Activated CD4-positive, alpha-beta T cell treated with anti-CD3 and anti-CD28 coated beads, Interleukin-2, Interleukin-4, amounts not matched to agents 100 ng/mL and 50 ng/mL, durations not matched to agents 16 hours and 8 hours (primary cell): ENCODE data around the gene ZSCAN22.
A peak's percentile ranks its signal among the peaks of the same experiment; 100 is the strongest.
"Not testable (repeated sequence)": the region's sequence is repeated elsewhere in the genome, so short reads cannot be mapped to it uniquely, and the experiment has no call there.

Source experiments
- DNase-seq: peaks from one replicate; pipeline ENCODE4 v3.0.0-alpha.2; 2020; ENCODE audit warnings: low spot score

ZSCAN22 gene

DNA sequence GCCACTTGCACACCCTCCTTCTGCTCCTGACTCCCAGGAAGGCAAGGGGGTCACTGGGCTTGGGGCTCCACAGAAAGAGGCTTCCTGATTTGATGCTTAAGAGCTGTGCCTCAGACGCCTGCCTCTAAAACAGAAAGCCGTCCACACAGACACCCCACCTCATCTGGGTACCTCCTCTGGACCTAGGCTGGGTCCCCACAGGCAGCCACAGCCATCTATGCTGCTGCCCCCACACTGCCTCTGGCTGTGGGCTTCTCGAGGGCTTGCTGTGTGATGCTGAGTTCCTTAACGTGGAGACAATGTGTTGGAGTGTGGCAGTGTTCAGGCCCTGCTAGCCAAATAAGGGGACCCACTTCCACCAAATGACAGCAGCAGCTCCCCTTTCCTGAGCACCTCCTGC is 8.5 kb upstream of the ZSCAN22 start:
- DNase-seq = no peak

- DNase-seq = no peak
Observed at GRCh38 chr19:58319241-58319640, 7.6 kb upstream of the ZSCAN22 start.

- DNase-seq = no peak
Observed at GRCh38 chr19:58325311-58326022, 1.3 kb upstream of the ZSCAN22 start.

GRCh38 chr19:58326501-58326913 is 287 bp upstream of the ZSCAN22 start:
- no peak for DNase-seq

DNA sequence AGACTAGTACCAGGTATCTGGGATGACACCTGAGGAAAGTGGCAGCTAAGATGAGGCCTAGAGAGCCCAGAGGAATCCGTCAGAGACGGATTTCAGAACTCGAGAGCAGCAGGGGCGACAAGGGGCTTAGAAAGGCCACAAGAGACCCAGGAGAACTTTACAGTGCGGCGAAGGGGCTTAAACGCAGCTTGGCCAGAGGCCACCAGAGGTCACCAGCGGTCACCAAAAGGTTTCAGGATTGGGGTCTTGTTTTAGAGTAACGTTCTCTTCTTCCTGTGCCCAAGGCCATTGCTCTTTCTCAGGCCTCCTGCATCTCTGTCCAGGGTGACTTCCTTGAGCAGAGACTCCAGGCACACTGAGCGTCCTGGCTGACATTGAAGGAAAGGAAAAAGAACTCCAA is 2.2 kb downstream of the ZSCAN22 start:
- no peak for DNase-seq

DNA sequence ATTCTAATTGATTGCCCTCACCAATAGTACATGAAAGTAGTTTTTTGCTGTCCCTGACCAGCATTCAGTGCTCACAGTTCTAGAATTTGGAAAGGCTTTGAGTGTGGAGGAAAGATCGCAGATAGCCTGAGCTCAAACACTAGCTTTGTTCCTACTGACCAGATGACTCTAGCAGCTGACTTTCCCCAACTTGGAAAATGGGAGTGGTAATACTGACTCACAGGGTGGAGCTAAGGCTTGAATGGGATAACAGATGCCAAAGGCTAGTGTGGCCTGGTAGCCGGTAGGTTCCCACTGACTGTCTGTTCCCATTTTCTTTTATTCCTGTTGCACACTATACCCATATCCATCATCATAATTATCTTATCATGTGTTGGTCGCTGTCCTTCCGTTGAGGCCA is 3.7 kb downstream of the ZSCAN22 start:
- no peak for DNase-seq

- no peak for DNase-seq
Observed at GRCh38 chr19:58332697-58333096, 5.9 kb downstream of the ZSCAN22 start.

DNA sequence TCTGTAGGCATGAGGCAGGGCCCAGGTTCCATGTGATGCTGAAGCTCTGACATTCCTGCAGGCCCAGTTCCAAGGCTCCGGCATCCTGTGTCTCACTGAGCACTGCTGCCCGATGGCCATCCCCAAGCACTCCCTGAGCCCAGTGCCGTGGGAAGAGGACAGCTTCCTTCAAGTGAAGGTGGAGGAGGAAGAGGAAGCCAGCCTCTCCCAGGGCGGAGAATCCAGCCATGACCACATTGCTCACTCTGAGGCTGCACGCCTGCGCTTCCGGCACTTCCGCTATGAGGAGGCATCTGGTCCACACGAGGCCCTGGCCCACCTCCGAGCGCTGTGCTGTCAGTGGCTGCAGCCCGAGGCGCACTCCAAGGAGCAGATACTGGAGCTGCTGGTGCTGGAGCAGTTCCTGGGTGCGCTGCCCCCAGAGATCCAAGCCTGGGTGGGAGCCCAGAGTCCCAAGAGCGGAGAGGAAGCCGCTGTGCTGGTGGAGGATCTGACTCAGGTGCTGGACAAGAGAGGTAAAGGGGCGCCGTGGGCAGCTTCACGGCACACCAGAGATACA is 8.0 kb downstream of the ZSCAN22 start:
- DNase-seq = no peak

- DNase-seq = no peak
Observed at GRCh38 chr19:58335630-58336029, 8.8 kb downstream of the ZSCAN22 start.

- DNase-seq = no peak
Observed at GRCh38 chr19:58336216-58336615, 9.4 kb downstream of the ZSCAN22 start.

DNA sequence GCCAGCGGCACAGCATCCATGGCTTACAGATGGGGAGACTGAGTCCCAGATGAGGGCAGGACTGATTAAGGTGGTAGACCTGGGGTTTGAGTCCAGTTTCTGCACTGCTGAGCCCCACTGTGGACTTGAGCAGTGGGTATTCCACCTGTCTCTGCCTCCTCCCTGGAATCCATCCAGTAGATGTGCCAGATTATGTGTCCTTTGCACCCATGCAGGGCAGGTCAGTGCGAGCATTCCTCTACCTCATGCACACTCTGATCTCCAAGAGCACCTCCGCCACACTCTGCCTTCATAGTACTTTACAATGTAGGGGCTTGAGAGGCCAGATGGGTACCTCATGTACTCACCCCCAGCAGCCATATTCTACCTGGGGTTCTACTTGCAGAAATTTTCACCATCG is 10.0 kb downstream of the ZSCAN22 start:
- no peak for DNase-seq

GRCh38 chr19:58338336-58338735 is 11.5 kb downstream of the ZSCAN22 start:
- no peak for DNase-seq

- no peak for DNase-seq
Observed at GRCh38 chr19:58338825-58339558, 12.2 kb downstream of the ZSCAN22 start.

GRCh38 chr19:58345558-58345957 is 18.8 kb downstream of the ZSCAN22 start:
- no peak for DNase-seq

DNA sequence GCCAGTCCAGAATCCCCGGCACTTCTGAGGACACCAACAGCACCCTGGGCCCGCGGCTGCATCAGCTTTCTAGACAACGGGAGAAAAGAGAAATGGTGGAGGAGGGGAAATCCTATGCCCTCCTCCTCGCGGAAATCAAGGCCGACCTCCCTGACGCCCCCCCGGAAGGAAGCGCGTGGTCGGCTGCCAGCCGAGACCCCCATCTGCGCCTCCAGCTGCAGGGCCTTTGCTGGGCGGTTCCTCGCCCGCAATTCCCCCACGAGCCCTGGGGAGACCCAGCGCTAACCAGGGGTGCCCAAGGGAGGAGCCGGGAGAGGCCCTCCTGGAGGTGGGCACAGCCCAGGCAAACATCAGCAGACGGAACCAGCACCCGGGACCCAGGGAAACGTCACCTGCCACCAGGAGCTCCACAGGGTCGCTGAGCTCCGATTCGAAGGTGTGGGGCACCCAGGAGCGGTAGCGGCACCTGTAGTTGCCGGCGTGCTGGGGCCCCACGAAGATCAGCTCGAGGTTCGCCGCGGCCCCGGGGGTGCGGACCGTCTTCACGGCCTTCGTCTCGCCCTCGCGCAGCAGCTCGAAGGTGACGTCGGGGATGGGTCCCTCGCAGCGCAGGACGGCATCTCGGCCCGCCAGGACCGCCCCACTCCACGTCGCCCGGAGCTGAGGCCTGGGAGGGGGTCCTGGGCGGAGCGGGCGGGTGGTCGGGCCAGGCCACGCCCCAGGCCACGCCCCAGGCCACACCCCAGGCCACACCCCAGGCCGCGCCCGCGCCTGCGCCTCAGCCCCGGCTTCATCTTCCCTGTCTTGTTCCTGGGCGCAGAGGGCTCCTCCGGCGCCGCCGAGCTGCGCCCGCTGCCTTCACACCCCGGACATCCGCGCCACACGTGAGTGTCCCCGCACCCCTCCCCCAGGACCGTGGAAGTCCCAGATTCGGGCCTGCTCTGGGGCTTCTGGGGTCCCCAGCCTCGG is 20.5 kb downstream of the ZSCAN22 start:
- DNase-seq = peak; percentile 75

DNA sequence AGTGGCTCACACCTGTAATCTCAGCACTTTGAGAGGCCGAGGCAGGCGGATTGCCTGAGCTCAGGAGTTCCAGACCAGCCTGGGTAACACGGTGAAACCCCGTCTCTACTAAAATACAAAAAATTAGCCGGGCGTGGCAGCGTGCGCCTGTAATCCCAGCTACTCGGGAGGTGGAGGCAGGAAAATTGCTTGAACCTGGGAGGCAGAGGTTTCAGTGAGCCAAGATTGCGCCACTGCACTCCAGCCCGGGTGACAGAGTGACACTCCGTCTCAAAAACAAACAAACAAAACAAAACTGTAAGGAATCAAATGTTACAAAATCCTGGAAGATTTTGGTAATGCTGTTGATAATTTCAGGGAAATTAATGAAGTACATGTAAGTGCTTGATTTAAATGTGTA is 21.3 kb downstream of the ZSCAN22 start:
- DNase-seq = not testable (repeated sequence)

- DNase-seq = no peak
Observed at GRCh38 chr19:58349590-58349989, 22.8 kb downstream of the ZSCAN22 start.

- DNase-seq = no peak
Observed at GRCh38 chr19:58350001-58350861, 23.4 kb downstream of the ZSCAN22 start.

DNA sequence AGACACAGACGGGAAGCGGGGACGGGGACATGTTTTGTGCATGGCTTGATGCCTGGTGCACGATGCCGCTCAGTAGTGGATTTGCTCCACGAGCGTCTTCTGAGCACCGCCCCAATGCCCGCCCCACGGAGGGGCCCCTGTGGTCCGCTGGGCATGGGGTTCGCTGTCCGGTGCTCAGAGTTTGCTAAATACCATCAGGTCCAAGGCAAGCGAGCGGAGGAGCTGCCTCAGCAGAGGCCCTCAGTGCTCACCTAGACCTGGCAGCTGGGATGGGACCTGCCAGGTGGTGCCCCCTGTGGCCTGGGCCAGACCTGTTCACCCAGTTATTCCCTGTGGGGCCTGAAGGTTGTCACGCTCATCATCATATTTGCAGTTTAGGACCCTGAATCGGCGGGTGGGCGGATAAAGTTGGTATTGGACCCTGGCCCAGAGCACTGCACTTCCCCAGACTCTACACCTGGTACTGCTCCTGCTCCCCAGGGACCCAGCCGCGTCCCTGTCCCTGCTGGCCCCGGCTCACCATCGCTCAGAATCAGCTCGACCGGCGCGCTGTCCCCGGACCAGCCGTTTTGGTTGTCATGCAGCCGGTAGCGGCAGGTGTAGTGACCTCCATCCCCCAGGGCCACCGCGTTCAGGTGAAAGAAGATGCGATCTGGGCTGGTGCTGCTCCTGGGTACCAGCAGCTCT is 24.2 kb downstream of the ZSCAN22 start:
- no peak for DNase-seq

- no peak for DNase-seq
Observed at GRCh38 chr19:58351558-58351878, 24.7 kb downstream of the ZSCAN22 start.
